ENCODE results near the gene CNTN2.

DNA sequence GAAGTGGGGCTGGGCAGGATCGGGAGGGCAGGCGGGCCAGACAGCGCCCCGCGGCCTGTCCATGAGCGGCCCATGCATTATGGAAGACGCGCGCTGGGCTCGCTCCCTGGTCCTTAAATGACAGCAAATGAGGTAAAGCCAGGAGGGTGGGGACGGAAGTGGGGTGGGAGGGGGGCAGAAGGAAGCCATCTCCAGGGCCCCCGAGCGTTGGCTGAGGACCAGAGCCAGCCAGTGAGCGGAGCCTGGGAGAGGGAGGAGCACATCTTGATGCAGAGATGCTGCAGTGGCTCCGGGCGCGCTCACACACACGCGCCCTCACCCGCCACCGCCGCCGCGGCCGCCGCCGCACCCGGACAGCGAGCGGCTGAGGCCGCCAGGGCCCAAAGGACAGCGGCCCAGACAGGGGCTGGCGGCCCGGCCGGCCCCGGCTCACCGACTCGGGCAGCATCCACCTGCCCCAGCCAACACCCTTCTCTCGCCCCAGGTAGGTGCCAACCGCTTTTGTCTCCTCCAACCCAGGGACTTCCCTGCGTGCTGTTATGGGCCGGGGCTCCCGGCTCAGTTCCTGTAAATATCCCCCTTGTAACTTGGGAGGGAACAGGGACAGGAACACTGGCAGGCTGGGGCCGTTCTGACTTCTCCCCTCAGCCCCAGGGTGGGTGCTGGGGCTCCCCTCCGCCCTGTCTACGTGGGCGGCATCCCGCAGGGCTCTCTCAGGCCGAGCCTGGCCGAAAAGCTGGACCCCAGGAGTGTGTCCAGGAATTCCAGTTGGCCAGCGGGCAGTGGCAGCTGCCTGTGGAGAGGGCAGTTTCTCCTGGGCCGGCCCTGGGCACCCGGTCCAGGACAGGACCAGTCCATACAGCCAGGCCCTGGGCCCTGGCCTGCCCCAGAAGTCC, at the start of gene CNTN2:
- no peak for TF ChIP-seq CREB1 (CRISPR knock-in tag; IDR thresholded peaks at IDR 0.05; ENCODE audit: low read depth)
- TF ChIP-seq, protein P1, sequence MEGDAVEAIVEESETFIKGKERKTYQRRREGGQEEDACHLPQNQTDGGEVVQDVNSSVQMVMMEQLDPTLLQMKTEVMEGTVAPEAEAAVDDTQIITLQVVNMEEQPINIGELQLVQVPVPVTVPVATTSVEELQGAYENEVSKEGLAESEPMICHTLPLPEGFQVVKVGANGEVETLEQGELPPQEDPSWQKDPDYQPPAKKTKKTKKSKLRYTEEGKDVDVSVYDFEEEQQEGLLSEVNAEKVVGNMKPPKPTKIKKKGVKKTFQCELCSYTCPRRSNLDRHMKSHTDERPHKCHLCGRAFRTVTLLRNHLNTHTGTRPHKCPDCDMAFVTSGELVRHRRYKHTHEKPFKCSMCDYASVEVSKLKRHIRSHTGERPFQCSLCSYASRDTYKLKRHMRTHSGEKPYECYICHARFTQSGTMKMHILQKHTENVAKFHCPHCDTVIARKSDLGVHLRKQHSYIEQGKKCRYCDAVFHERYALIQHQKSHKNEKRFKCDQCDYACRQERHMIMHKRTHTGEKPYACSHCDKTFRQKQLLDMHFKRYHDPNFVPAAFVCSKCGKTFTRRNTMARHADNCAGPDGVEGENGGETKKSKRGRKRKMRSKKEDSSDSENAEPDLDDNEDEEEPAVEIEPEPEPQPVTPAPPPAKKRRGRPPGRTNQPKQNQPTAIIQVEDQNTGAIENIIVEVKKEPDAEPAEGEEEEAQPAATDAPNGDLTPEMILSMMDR (conservative IDR thresholded peaks at IDR 0.05; ENCODE audit: low read depth in 2 of 2), result no peak
- no peak for TF ChIP-seq EZH2 (IDR thresholded peaks at IDR 0.05; ENCODE audit: low read depth, unreplicated experiment)
- TF ChIP-seq, protein P2, sequence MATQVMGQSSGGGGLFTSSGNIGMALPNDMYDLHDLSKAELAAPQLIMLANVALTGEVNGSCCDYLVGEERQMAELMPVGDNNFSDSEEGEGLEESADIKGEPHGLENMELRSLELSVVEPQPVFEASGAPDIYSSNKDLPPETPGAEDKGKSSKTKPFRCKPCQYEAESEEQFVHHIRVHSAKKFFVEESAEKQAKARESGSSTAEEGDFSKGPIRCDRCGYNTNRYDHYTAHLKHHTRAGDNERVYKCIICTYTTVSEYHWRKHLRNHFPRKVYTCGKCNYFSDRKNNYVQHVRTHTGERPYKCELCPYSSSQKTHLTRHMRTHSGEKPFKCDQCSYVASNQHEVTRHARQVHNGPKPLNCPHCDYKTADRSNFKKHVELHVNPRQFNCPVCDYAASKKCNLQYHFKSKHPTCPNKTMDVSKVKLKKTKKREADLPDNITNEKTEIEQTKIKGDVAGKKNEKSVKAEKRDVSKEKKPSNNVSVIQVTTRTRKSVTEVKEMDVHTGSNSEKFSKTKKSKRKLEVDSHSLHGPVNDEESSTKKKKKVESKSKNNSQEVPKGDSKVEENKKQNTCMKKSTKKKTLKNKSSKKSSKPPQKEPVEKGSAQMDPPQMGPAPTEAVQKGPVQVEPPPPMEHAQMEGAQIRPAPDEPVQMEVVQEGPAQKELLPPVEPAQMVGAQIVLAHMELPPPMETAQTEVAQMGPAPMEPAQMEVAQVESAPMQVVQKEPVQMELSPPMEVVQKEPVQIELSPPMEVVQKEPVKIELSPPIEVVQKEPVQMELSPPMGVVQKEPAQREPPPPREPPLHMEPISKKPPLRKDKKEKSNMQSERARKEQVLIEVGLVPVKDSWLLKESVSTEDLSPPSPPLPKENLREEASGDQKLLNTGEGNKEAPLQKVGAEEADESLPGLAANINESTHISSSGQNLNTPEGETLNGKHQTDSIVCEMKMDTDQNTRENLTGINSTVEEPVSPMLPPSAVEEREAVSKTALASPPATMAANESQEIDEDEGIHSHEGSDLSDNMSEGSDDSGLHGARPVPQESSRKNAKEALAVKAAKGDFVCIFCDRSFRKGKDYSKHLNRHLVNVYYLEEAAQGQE (IDR thresholded peaks at IDR 0.05; ENCODE audit: unreplicated experiment), result no peak
- TF ChIP-seq JUNB (IDR thresholded peaks at IDR 0.05; ENCODE audit: unreplicated experiment), result no peak
- no peak for TF ChIP-seq POLR2AphosphoS5 (IDR thresholded peaks at IDR 0.05; ENCODE audit: low read depth)
- TF ChIP-seq EZH2phosphoT487 (IDR thresholded peaks at IDR 0.05; ENCODE audit: unreplicated experiment), result no peak
- no peak for TF ChIP-seq STAT1 (IDR thresholded peaks at IDR 0.05; ENCODE audit: unreplicated experiment)
- TF ChIP-seq ZNF331 (CRISPR knock-in tag; IDR thresholded peaks at IDR 0.05; ENCODE audit: low read depth), result no peak
- TF ChIP-seq, protein P3, sequence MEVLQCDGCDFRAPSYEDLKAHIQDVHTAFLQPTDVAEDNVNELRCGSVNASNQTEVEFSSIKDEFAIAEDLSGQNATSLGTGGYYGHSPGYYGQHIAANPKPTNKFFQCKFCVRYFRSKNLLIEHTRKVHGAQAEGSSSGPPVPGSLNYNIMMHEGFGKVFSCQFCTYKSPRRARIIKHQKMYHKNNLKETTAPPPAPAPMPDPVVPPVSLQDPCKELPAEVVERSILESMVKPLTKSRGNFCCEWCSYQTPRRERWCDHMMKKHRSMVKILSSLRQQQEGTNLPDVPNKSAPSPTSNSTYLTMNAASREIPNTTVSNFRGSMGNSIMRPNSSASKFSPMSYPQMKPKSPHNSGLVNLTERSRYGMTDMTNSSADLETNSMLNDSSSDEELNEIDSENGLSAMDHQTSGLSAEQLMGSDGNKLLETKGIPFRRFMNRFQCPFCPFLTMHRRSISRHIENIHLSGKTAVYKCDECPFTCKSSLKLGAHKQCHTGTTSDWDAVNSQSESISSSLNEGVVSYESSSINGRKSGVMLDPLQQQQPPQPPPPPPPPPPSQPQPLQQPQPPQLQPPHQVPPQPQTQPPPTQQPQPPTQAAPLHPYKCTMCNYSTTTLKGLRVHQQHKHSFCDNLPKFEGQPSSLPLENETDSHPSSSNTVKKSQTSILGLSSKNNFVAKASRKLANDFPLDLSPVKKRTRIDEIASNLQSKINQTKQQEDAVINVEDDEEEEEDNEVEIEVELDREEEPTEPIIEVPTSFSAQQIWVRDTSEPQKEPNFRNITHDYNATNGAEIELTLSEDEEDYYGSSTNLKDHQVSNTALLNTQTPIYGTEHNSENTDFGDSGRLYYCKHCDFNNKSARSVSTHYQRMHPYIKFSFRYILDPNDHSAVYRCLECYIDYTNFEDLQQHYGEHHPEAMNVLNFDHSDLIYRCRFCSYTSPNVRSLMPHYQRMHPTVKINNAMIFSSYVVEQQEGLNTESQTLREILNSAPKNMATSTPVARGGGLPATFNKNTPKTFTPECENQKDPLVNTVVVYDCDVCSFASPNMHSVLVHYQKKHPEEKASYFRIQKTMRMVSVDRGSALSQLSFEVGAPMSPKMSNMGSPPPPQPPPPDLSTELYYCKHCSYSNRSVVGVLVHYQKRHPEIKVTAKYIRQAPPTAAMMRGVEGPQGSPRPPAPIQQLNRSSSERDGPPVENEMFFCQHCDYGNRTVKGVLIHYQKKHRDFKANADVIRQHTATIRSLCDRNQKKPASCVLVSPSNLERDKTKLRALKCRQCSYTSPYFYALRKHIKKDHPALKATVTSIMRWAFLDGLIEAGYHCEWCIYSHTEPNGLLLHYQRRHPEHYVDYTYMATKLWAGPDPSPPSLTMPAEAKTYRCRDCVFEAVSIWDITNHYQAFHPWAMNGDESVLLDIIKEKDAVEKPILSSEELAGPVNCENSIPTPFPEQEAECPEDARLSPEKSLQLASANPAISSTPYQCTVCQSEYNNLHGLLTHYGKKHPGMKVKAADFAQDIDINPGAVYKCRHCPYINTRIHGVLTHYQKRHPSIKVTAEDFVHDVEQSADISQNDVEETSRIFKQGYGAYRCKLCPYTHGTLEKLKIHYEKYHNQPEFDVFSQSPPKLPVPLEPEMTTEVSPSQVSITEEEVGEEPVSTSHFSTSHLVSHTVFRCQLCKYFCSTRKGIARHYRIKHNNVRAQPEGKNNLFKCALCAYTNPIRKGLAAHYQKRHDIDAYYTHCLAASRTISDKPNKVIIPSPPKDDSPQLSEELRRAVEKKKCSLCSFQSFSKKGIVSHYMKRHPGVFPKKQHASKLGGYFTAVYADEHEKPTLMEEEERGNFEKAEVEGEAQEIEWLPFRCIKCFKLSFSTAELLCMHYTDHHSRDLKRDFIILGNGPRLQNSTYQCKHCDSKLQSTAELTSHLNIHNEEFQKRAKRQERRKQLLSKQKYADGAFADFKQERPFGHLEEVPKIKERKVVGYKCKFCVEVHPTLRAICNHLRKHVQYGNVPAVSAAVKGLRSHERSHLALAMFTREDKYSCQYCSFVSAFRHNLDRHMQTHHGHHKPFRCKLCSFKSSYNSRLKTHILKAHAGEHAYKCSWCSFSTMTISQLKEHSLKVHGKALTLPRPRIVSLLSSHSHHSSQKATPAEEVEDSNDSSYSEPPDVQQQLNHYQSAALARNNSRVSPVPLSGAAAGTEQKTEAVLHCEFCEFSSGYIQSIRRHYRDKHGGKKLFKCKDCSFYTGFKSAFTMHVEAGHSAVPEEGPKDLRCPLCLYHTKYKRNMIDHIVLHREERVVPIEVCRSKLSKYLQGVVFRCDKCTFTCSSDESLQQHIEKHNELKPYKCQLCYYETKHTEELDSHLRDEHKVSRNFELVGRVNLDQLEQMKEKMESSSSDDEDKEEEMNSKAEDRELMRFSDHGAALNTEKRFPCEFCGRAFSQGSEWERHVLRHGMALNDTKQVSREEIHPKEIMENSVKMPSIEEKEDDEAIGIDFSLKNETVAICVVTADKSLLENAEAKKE (CRISPR knock-in tag; IDR thresholded peaks at IDR 0.05), result no peak
- no peak for TF ChIP-seq ZNF114 (CRISPR knock-in tag; IDR thresholded peaks at IDR 0.05)
- TF ChIP-seq, protein P4, sequence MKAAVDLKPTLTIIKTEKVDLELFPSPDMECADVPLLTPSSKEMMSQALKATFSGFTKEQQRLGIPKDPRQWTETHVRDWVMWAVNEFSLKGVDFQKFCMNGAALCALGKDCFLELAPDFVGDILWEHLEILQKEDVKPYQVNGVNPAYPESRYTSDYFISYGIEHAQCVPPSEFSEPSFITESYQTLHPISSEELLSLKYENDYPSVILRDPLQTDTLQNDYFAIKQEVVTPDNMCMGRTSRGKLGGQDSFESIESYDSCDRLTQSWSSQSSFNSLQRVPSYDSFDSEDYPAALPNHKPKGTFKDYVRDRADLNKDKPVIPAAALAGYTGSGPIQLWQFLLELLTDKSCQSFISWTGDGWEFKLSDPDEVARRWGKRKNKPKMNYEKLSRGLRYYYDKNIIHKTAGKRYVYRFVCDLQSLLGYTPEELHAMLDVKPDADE (IDR thresholded peaks at IDR 0.05), result no peak
- TF ChIP-seq NANOG (IDR thresholded peaks at IDR 0.05; ENCODE audit: borderline replicate concordance), result no peak

Data from GM23338 (cell line).